Hematopoietic multipotent progenitor cell treated with erythropoietin and hydrocortisone succinate and interleukin-3 and kit ligand, for 4 days (in vitro differentiated cells): Measurements from ENCODE around the gene WDR7.

Experiments
- DNase-seq: peaks from one replicate; pipeline ENCODE4 v3.0.0-alpha.2; 2015

Gene WDR7

GRCh38 chr18:57004366-57005121, 353.4 kb downstream of the WDR7 start:
- peak; percentile 52 for DNase-seq

GRCh38 chr18:57008001-57008686, 357.0 kb downstream of the WDR7 start:
- no peak for DNase-seq

GRCh38 chr18:57009844-57010243, 358.7 kb downstream of the WDR7 start:
- DNase-seq, result no peak

- DNase-seq, result no peak
Observed at GRCh38 chr18:57014772-57015413, 363.7 kb downstream of the WDR7 start.

GRCh38 chr18:57015451-57015850, 364.3 kb downstream of the WDR7 start:
- DNase-seq, result no peak

GRCh38 chr18:57018845-57019244, 367.7 kb downstream of the WDR7 start:
- no peak for DNase-seq

- no peak for DNase-seq
Observed at GRCh38 chr18:57022716-57023115, 371.6 kb downstream of the WDR7 start.

- DNase-seq, result no peak
Observed at GRCh38 chr18:57023275-57023882, 372.2 kb downstream of the WDR7 start.

GRCh38 chr18:57025540-57025939, 374.4 kb downstream of the WDR7 start:
- no peak for DNase-seq

GRCh38 chr18:57026316-57026715, 375.2 kb downstream of the WDR7 start:
- no peak for DNase-seq

- DNase-seq, result no peak
Observed at GRCh38 chr18:57027190-57027708, 376.1 kb downstream of the WDR7 start.

- peak; percentile 20 for DNase-seq
Observed at GRCh38 chr18:57029761-57030160, 378.6 kb downstream of the WDR7 start.

- DNase-seq, result no peak
Observed at GRCh38 chr18:57030417-57030816, 379.3 kb downstream of the WDR7 start.

GRCh38 chr18:57035590-57035989, 384.4 kb downstream of the WDR7 start:
- no peak for DNase-seq

GRCh38 chr18:57038395-57038794, 387.2 kb downstream of the WDR7 start:
- no peak for DNase-seq

- DNase-seq, result no peak
Observed at GRCh38 chr18:57040175-57040574, 389.0 kb downstream of the WDR7 start.

GRCh38 chr18:57043241-57043640, 392.1 kb downstream of the WDR7 start:
- no peak for DNase-seq

- DNase-seq, result no peak
Observed at GRCh38 chr18:57048351-57048750, 397.2 kb downstream of the WDR7 start.

GRCh38 chr18:57048859-57049258, 397.7 kb downstream of the WDR7 start:
- DNase-seq, result no peak

- no peak for DNase-seq
Observed at GRCh38 chr18:57050310-57050949, 399.3 kb downstream of the WDR7 start.

GRCh38 chr18:57051021-57051656, 400.0 kb downstream of the WDR7 start:
- DNase-seq, result no peak

- peak; percentile 96 for DNase-seq
Observed at GRCh38 chr18:57051657-57052044, 400.5 kb downstream of the WDR7 start.
